Measurements from ENCODE around the gene HYAL4.
"Not testable (repeated sequence)": the region's sequence is repeated elsewhere in the genome, so short reads cannot be mapped to it uniquely, and the experiment has no call there.

HYAL4 gene

DNA sequence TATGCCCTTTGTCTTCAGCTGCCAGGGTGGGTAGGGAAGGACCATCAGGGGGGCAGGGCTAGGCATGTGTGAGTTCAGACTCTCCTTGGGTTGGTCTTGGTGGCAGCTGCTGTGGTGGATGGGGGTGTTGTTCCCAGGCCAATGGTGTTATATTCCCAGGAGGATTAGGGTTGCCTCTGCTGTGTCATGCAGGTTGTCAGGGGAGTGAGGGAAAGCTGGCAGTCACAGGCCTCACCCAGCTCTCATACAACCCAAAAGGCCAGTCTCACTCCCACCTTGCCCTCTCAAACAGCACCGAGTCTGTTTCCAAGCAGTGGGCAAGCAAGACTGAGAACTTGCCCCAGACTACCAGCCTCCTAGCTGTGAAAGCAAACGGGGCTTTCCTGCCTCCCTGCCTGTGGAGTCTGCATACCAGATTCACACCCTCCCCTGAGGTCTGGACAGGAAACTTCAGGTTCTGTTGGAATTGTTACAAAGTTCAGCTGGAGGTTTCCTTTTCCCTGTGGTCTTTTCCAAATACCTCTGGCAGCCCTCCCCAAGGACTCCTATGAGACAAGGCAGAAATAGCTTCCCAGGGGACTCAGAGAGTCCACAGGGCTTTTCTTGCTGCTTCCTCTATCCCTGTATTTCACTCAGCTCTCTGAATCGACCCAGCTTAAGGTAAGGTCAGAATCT is 1.4 kb downstream of the HYAL4 start:
- no peak overlapping the region for H3K4me3 ChIP-seq (ENCODE audit: low read depth, low read length)
- TF ChIP-seq, protein P1, sequence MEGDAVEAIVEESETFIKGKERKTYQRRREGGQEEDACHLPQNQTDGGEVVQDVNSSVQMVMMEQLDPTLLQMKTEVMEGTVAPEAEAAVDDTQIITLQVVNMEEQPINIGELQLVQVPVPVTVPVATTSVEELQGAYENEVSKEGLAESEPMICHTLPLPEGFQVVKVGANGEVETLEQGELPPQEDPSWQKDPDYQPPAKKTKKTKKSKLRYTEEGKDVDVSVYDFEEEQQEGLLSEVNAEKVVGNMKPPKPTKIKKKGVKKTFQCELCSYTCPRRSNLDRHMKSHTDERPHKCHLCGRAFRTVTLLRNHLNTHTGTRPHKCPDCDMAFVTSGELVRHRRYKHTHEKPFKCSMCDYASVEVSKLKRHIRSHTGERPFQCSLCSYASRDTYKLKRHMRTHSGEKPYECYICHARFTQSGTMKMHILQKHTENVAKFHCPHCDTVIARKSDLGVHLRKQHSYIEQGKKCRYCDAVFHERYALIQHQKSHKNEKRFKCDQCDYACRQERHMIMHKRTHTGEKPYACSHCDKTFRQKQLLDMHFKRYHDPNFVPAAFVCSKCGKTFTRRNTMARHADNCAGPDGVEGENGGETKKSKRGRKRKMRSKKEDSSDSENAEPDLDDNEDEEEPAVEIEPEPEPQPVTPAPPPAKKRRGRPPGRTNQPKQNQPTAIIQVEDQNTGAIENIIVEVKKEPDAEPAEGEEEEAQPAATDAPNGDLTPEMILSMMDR (IDR thresholded peaks at IDR 0.05; ENCODE audit: low read depth, low read length, missing control alignments), result no peak
- in situ Hi-C loops (cut with HindIII; ENCODE audit: low sequenced_read_pairs), result no loop called here
- DNase-seq (ENCODE audit: low read depth), result peak; percentile 77

DNA sequence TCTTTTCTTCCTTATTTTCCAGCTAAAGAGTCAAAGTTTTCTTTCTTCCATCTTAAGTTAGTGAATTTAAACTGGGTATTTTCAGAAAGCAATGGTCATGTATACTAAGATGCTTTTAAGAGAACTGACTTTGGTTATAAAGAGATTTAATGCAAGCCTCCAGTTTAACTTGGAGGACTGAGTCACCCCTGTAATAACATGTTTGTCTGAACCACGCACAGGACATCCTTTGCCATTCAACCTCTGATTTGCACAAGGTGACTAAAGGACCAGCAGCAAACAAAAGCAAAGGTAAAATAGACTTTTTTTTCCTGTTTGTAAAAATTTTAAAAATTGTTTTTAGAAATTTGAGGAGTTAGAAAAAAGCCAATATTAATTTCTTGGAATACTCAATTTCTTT is 2.9 kb downstream of the HYAL4 start:
- H3K4me3 ChIP-seq (ENCODE audit: low read depth, low read length), result no peak overlapping the region
- TF ChIP-seq, protein P1 (IDR thresholded peaks at IDR 0.05; ENCODE audit: low read depth, low read length, missing control alignments), result no peak
- no peak for DNase-seq (ENCODE audit: low read depth)
- in situ Hi-C loops (cut with HindIII; ENCODE audit: low sequenced_read_pairs), result no loop called here

DNA sequence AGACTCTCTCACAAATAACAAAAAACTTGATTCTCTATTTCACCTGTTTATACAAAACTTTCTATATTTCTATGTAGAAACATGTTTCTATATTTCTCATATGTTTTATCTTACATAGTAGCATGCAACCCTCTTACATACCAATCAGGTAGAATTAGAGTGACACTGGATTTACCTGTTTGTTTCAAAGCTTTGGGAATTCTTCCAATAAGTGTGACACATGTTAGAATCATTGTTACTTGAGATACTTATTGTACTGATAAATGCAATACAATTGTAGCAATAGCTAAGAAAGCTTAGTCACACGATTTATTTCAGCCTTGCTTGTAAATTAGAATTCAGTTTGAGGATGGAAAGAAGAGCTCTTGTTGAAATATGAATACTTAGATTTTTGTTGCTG is 4.9 kb downstream of the HYAL4 start:
- no peak overlapping the region for H3K4me3 ChIP-seq (ENCODE audit: low read depth, low read length)
- DNase-seq (ENCODE audit: low read depth), result no peak
- TF ChIP-seq, protein P1 (IDR thresholded peaks at IDR 0.05; ENCODE audit: low read depth, low read length, missing control alignments), result no peak
- in situ Hi-C loops (cut with HindIII; ENCODE audit: low sequenced_read_pairs), result no loop called here

DNA sequence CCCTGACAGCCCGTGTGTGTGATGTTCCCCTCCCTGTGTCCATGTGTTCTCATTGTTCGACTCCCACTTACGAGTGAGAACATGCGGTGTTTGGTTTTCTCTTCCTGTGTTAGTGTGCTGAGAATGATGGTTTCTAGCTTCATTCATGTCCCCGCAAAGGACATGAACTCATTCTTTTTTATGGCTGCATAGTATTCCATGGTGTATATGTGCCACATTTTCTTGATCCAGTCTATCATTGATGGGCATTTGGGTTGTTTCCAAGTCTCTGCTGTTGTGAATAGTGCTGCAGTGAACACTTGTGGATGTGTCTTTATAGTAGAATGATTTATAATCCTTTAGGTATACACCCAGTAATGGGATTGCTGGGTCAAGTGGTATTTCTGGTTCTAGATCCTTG is 6.4 kb downstream of the HYAL4 start:
- in situ Hi-C loops (cut with HindIII; ENCODE audit: low sequenced_read_pairs); DNase-seq (ENCODE audit: low read depth); H3K4me3 ChIP-seq (ENCODE audit: low read depth, low read length): not testable (repeated sequence)

DNA sequence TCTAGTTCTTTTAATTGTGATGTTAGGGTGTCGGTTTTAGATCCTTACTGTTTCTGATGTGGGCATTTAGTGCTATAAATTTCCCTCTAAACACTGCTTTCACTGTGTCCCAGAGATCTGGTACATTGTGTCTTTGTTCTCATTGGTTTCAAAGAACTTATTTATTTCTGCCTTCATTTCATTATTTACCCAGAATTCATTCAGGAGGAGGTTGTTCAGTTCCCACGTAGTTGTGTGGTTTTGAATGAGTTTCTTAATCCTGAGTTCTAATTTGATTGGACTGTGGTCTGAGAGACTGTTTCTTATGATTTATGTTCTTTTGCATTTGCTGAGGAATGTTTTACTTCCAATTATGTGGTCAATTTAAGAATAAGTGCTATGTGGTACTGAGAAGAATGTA is 9.3 kb downstream of the HYAL4 start:
- DNase-seq (ENCODE audit: low read depth); H3K4me3 ChIP-seq (ENCODE audit: low read depth, low read length); in situ Hi-C loops (cut with HindIII; ENCODE audit: low sequenced_read_pairs): not testable (repeated sequence)

DNA sequence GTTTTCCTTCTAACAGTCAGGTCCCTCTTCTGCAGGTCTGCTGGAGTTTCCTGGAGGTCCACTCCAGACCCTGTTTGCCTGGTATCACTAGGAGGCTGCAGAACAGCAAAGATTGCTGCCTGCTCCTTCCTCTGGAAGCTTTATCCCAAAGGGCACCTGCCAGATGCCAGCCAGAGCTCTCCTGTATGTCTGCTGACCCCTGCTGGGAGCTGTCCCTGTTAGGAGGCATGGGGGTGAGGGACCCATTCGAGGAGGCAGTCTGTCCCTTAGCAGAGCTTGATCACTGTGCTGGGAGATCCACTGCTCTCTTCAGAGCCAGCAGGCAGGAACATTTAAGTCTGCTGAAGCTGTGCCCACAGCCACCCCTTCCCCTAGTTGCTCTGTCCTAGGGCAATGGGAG is 11.5 kb downstream of the HYAL4 start:
- in situ Hi-C loops (cut with HindIII; ENCODE audit: low sequenced_read_pairs); H3K4me3 ChIP-seq (ENCODE audit: low read depth, low read length); DNase-seq (ENCODE audit: low read depth): not testable (repeated sequence)

DNA sequence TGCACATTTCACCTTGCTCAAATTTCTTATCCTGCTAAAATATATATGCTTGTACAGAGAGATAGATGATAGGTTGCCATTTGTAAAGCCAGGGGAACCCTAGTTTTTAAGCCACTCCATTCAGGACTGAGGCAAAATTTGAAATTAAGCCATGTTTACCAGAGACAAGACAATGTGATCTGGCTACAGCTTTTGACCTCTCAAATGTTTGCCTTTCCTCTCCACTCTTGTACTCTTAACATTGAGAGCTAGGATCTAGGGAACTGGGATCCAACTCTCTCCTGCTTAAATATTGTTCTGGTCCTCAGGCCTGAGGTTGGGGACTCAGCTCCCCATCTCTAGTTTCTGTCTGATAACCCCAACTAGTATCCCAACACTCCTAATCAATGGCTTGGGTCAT is 15.9 kb downstream of the HYAL4 start:
- no peak for DNase-seq (ENCODE audit: low read depth)
- TF ChIP-seq, protein P1 (IDR thresholded peaks at IDR 0.05; ENCODE audit: low read depth, low read length, missing control alignments), result no peak
- H3K4me3 ChIP-seq (ENCODE audit: low read depth, low read length), result no peak overlapping the region
- in situ Hi-C loops (cut with HindIII; ENCODE audit: low sequenced_read_pairs), result loop anchor here (5.0 kb wide), 1 partner anchor 174 kb away; no protein-coding TSS in a partner anchor

DNA sequence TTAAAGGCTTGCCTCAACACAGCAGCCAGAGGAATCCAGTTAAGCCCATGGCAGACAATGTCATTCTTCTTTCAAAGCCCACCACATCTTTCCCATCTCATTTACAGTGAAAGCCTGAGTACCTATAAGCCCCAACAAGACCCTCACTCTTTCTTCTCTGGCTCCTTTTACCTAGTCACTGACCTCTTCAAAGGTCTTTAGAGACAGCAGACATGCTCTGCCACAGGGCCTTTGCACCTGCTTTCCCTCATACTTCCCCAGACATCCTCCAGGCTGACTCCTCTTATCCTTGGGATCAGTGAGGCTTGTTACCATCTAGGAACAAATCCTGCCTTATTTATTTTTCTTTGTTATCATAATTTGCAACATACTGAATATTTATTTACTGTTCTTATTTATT is 17.8 kb downstream of the HYAL4 start:
- H3K4me3 ChIP-seq (ENCODE audit: low read depth, low read length), result no peak overlapping the region
- TF ChIP-seq, protein P1 (IDR thresholded peaks at IDR 0.05; ENCODE audit: low read depth, low read length, missing control alignments), result no peak
- in situ Hi-C loops (cut with HindIII; ENCODE audit: low sequenced_read_pairs), result loop anchor here (5.0 kb wide), 1 partner anchor 175 kb away; no protein-coding TSS in a partner anchor
- no peak for DNase-seq (ENCODE audit: low read depth)

Data from astrocyte of the cerebellum (primary cell).